ENCODE measurements around the gene FNBP1L. TPM values are rescaled to one million over a fixed set of nuclear protein-coding genes. Genes with fewer than 3 reads are reported as not detected.

The FNBP1L gene
- total RNA-seq (2014; rRNA removed; shearing (Covaris generic); ENCODE audit: low replicate concordance) = 3.6 and 8.3 TPM in 2 replicates

GRCh38 chr1:93447481-93448291, at the start of gene FNBP1L:
FNBP1L (plus strand) TSS chr1:93448118; CDS start chr1:93448282, 164 bp downstream.
- DNase-seq (ENCODE audit: low read depth) = peak; percentile 50
- in situ Hi-C loops (cut with HindIII; ENCODE audit: low pct_unique_long_range_greater_than_20kb, low sequenced_read_pairs) = no loop called here

- in situ Hi-C loops (cut with HindIII; ENCODE audit: low pct_unique_long_range_greater_than_20kb, low sequenced_read_pairs) = no loop called here
- no peak for DNase-seq (ENCODE audit: low read depth)
Observed at GRCh38 chr1:93399781-93400180, 48.1 kb upstream of the FNBP1L start.

GRCh38 chr1:93408203-93408602, 39.7 kb upstream of the FNBP1L start:
- in situ Hi-C loops (cut with HindIII; ENCODE audit: low pct_unique_long_range_greater_than_20kb, low sequenced_read_pairs) = no loop called here
- no peak for DNase-seq (ENCODE audit: low read depth)

GRCh38 chr1:93411000-93411399, 36.9 kb upstream of the FNBP1L start:
- in situ Hi-C loops (cut with HindIII; ENCODE audit: low pct_unique_long_range_greater_than_20kb, low sequenced_read_pairs) = no loop called here
- DNase-seq (ENCODE audit: low read depth) = no peak

GRCh38 chr1:93414749-93415148, 33.2 kb upstream of the FNBP1L start:
- no peak for DNase-seq (ENCODE audit: low read depth)
- in situ Hi-C loops (cut with HindIII; ENCODE audit: low pct_unique_long_range_greater_than_20kb, low sequenced_read_pairs) = no loop called here

GRCh38 chr1:93415296-93415695, 32.6 kb upstream of the FNBP1L start:
- in situ Hi-C loops (cut with HindIII; ENCODE audit: low pct_unique_long_range_greater_than_20kb, low sequenced_read_pairs) = no loop called here
- no peak for DNase-seq (ENCODE audit: low read depth)

GRCh38 chr1:93416183-93416582, 31.7 kb upstream of the FNBP1L start:
- in situ Hi-C loops (cut with HindIII; ENCODE audit: low pct_unique_long_range_greater_than_20kb, low sequenced_read_pairs) = no loop called here
- no peak for DNase-seq (ENCODE audit: low read depth)

- no peak for DNase-seq (ENCODE audit: low read depth)
- in situ Hi-C loops (cut with HindIII; ENCODE audit: low pct_unique_long_range_greater_than_20kb, low sequenced_read_pairs) = no loop called here
Observed at GRCh38 chr1:93419344-93419743, 28.6 kb upstream of the FNBP1L start.

GRCh38 chr1:93420400-93420799, 27.5 kb upstream of the FNBP1L start:
- DNase-seq (ENCODE audit: low read depth) = no peak
- in situ Hi-C loops (cut with HindIII; ENCODE audit: low pct_unique_long_range_greater_than_20kb, low sequenced_read_pairs) = no loop called here

GRCh38 chr1:93426181-93426580, 21.7 kb upstream of the FNBP1L start:
- in situ Hi-C loops (cut with HindIII; ENCODE audit: low pct_unique_long_range_greater_than_20kb, low sequenced_read_pairs) = no loop called here
- DNase-seq (ENCODE audit: low read depth) = no peak

GRCh38 chr1:93427656-93428055, 20.3 kb upstream of the FNBP1L start:
- in situ Hi-C loops (cut with HindIII; ENCODE audit: low pct_unique_long_range_greater_than_20kb, low sequenced_read_pairs) = no loop called here
- no peak for DNase-seq (ENCODE audit: low read depth)

- in situ Hi-C loops (cut with HindIII; ENCODE audit: low pct_unique_long_range_greater_than_20kb, low sequenced_read_pairs) = no loop called here
Observed at GRCh38 chr1:93433407-93433961, 14.4 kb upstream of the FNBP1L start.

GRCh38 chr1:93434088-93434487, 13.8 kb upstream of the FNBP1L start:
- in situ Hi-C loops (cut with HindIII; ENCODE audit: low pct_unique_long_range_greater_than_20kb, low sequenced_read_pairs) = no loop called here

More at GRCh38 chr1:93433407-93433961, 14.4 kb upstream of the FNBP1L start:
- no peak for DNase-seq (ENCODE audit: low read depth)

GRCh38 chr1:93434987-93435386, 12.9 kb upstream of the FNBP1L start:
- DNase-seq (ENCODE audit: low read depth) = no peak
- in situ Hi-C loops (cut with HindIII; ENCODE audit: low pct_unique_long_range_greater_than_20kb, low sequenced_read_pairs) = no loop called here

More at GRCh38 chr1:93434088-93434487, 13.8 kb upstream of the FNBP1L start:
- DNase-seq (ENCODE audit: low read depth) = no peak

GRCh38 chr1:93435443-93435842, 12.5 kb upstream of the FNBP1L start:
- in situ Hi-C loops (cut with HindIII; ENCODE audit: low pct_unique_long_range_greater_than_20kb, low sequenced_read_pairs) = no loop called here
- no peak for DNase-seq (ENCODE audit: low read depth)

- DNase-seq (ENCODE audit: low read depth) = no peak
- in situ Hi-C loops (cut with HindIII; ENCODE audit: low pct_unique_long_range_greater_than_20kb, low sequenced_read_pairs) = no loop called here
Observed at GRCh38 chr1:93436496-93436895, 11.4 kb upstream of the FNBP1L start.

- no peak for DNase-seq (ENCODE audit: low read depth)
- in situ Hi-C loops (cut with HindIII; ENCODE audit: low pct_unique_long_range_greater_than_20kb, low sequenced_read_pairs) = no loop called here
Observed at GRCh38 chr1:93437976-93438605, 9.8 kb upstream of the FNBP1L start.

GRCh38 chr1:93438716-93439115, 9.2 kb upstream of the FNBP1L start:
- in situ Hi-C loops (cut with HindIII; ENCODE audit: low pct_unique_long_range_greater_than_20kb, low sequenced_read_pairs) = no loop called here
- no peak for DNase-seq (ENCODE audit: low read depth)

- in situ Hi-C loops (cut with HindIII; ENCODE audit: low pct_unique_long_range_greater_than_20kb, low sequenced_read_pairs) = no loop called here
- DNase-seq (ENCODE audit: low read depth) = no peak
Observed at GRCh38 chr1:93440272-93440671, 7.6 kb upstream of the FNBP1L start.
